Kidney (tissue), 14 donors: ENCODE measurements around the gene GAL3ST3. TPM values are rescaled to one million over a fixed set of nuclear protein-coding genes. Genes with fewer than 3 reads are reported as not detected.

ENCODE experiments used
- DNase-seq, 5 donors: peaks; one replicate each; pipeline ENCODE4 v3.0.0-alpha.2; 2013 to 2020
- FAIRE-seq: peaks from 2 replicates; lab custom pipeline; 2012; peaks lifted over from hg19 to GRCh38; lab: Jason Lieb, UNC
- H3K27ac ChIP-seq, 2 donors: one replicate each; pipeline ENCODE4 v1.7.0; 2013; ENCODE audit warnings: low read depth in 2 of 2, low read length in 2 of 2, inconsistent platforms in 1 of 2
- H3K27me3 ChIP-seq: one replicate; pipeline ENCODE4 v1.7.1; 2013; ENCODE audit warnings: low read length, inconsistent platforms; ENCODE audit not compliant: control insufficient read depth, insufficient read depth
- H3K36me3 ChIP-seq, 3 donors: one replicate each; pipeline versions ENCODE4 v1.7.0 to v1.7.1; 2013; ENCODE audit warnings: low read length in 3 of 3, control low read depth in 1 of 3, inconsistent platforms in 1 of 3; ENCODE audit not compliant: insufficient read depth in 3 of 3, control insufficient read depth in 2 of 3
- H3K4me1 ChIP-seq, 3 donors: one replicate each; pipeline versions ENCODE4 v1.7.0 to v1.7.1; 2013; ENCODE audit warnings: low read length in 3 of 3, inconsistent platforms in 1 of 3, low read depth in 1 of 3; ENCODE audit not compliant: control insufficient read depth in 2 of 3, insufficient read depth in 2 of 3
- H3K4me3 ChIP-seq, 3 donors: one replicate each; pipeline versions ENCODE4 v1.7.0 to v1.8.1; 2013; ENCODE audit warnings: low read length in 3 of 3, control low read depth in 1 of 3, inconsistent platforms in 1 of 3
- H3K9ac ChIP-seq, 3 donors: one replicate each; pipeline versions ENCODE4 v1.7.0 to v1.7.1; 2013; ENCODE audit warnings: low read length in 3 of 3, control low read depth in 1 of 3, inconsistent platforms in 1 of 3
- H3K9me3 ChIP-seq, 3 donors: one replicate each; pipeline versions ENCODE4 v1.7.0 to v1.7.1; 2013; ENCODE audit warnings: low read length in 3 of 3, control low read depth in 1 of 3, inconsistent platforms in 1 of 3; ENCODE audit not compliant: control insufficient read depth in 2 of 3, insufficient read depth in 1 of 3
- CTCF ChIP-seq: IDR thresholded peaks from 3 replicates; pipeline ENCODE4 v1.5.1; 2012; ENCODE audit warnings: mild to moderate bottlenecking, moderate library complexity, borderline replicate concordance; ENCODE audit not compliant: insufficient read depth; ENCODE audit errors: extremely low read depth
- intact Hi-C: fragments of 100-400 bp; cut with DNase I; formaldehyde crosslinking; loops from one replicate; pipeline ENCODE4 v1.11.1; 2022
- polyA plus RNA-seq: library from polyadenylated mRNA; stranded (reverse); fragments of 350-450 nt; fragmentation: Illumina TruSeq; extraction: RNeasy Lipid Tissue Mini Kit (QIAGEN cat#74804); gene quantifications from one replicate; pipeline ENCODE4 v1.2.3, GENCODE V29; 2014; ENCODE audit warnings: low read depth, low replicate concordance; ENCODE audit not compliant: insufficient read depth
- total RNA-seq: library from RNA; stranded (reverse); fragmentation: NEBNext Ultra II Directional; extraction: Animal tissue kit (Norgen Biotek cat#: 25700); gene quantifications from one replicate; pipeline ENCODE4 v1.2.1, GENCODE V29; 2021
- donor health status: control.
- donor health status: control.
- donor health status: control.
- donor health status: control.
- donor health status: control.
- donor health status: DM: yes; HTN: yes; CAD: no.
- donor health status: Normal renal cell carcinoma (clear cell type).

Gene GAL3ST3
- total and polyA plus RNA-seq, 2 donors from 2014 or later, result 2.5 to 7.6 TPM

DNA sequence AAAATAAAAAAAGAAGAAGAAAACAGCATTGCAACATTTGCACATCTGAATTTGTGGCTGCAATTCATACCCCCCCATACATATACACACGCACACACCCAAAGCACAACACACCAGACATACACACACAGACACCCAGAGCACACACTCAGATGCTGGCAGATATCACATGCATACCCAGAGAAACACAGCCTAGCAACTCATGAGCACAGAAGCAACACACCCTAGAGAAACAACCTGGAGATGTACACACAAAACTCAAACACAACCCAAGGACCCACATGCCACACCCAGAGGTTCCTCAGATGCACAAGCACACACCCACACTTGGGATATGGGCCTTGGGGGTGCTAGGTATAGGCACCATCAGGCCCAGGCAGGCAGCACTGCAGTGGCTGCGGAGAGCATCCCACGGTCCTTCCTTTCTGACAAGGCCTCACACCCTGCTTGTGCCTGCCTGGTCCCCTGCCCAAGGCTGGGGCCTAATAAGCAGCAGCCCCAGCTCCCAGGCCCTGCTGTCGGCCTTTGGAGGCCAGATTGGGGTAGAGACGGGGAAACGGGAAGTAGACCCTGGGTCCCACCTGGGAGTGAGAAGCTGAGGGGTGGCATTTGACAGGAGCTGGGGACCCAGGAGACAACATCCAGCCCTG lies 34.0 kb downstream of the GAL3ST3 start:
- DNase-seq, result peak in 1 of 5 donors; percentile 53
- no peak for TF ChIP-seq CTCF
- Histone ChIP-seq H3K9me3 (no peaks in the 10 kb centered on the region), H3K9ac (no peak overlapping the region), H3K4me1 (peaks cover 0 to 3% (median 0%) of the 10 kb centered on the region in 3 donors), H3K27me3 (peaks cover 9% of the 10 kb centered on the region), H3K4me3 (no peak overlapping the region), H3K36me3 (no peaks in the 10 kb centered on the region), H3K27ac (no peak overlapping the region)
- intact Hi-C loops, result no loop called here
- no peak for FAIRE-seq

DNA sequence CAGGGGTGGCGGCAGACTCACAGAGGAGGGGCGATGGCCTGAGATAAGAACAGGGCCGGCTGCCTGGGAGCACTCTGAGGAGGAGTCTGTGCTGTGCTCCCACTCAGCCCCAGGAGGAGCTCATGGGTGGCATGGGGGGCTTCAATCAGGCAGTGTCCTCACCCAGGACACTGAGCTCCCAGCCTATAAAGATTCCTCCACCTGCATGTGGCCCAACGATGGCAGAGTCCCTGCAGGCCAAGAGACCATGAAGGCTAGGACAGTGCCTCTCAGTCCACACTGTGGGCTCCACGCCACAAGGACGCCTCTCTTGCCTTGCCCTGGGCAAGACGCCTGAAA lies 35.2 kb downstream of the GAL3ST3 start:
- intact Hi-C loops, result no loop called here
- Histone ChIP-seq H3K9me3 (no peaks in the 10 kb centered on the region), H3K36me3 (no peaks in the 10 kb centered on the region), H3K27ac (no peak overlapping the region), H3K4me1 (peaks cover 0 to 3% (median 0%) of the 10 kb centered on the region in 3 donors), H3K9ac (no peak overlapping the region), H3K4me3 (no peak overlapping the region), H3K27me3 (peaks cover 9% of the 10 kb centered on the region)
- DNase-seq (no peak), FAIRE-seq (no peak)
- no peak for TF ChIP-seq CTCF

DNA sequence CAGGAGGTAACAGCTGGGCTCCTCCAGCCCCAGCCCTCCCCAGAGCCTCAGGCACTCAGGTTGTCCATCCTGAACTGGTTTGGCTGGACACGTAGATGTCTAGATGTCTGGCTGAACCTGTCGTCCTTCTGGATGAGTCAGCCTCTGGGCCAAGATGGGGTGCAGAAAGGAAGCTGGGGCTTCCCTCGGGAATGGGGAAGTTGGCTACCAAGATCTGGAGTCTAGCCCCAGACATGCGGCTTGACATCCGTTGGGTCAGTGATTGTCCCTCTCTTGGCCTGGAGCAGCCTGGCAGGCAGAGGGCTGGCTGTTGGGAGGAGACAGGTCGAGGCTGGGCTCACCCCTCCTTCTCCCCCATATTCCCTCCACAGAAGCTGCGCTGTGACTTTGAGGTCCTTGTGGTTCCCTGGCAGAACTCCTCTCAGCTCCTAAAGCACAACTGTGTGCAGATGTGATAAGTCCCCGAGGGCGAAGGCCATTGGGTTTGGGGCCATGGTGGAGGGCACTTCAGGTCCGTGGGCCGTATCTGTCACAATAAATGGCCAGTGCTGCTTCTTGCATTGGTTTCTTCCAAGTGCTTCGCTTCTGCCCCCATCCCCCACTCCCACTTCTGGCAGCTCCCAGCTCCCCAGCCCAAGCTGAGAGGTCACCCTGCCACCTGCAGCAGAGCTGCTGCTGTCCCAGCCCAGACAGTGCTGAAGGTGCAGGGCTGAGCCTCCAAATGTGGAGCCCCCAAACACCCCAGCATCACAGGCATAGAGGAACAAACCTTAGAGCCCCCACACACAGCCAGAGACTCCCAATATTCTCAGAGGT lies 35.8 kb downstream of the GAL3ST3 start:
- intact Hi-C loops, result no loop called here
- Histone ChIP-seq H3K9ac (no peak overlapping the region), H3K9me3 (no peaks in the 10 kb centered on the region), H3K4me1 (peaks cover 0 to 3% (median 0%) of the 10 kb centered on the region in 3 donors), H3K4me3 (no peak overlapping the region), H3K27me3 (peaks cover 9% of the 10 kb centered on the region), H3K36me3 (no peaks in the 10 kb centered on the region), H3K27ac (no peak overlapping the region)
- FAIRE-seq (no peak), DNase-seq (peak in 1 of 5 donors; percentile 55)
- no peak for TF ChIP-seq CTCF
